Measurements from ENCODE around the gene TUG1.
A peak's percentile ranks its signal among the peaks of the same experiment; 100 is the strongest.

TUG1 gene

DNA sequence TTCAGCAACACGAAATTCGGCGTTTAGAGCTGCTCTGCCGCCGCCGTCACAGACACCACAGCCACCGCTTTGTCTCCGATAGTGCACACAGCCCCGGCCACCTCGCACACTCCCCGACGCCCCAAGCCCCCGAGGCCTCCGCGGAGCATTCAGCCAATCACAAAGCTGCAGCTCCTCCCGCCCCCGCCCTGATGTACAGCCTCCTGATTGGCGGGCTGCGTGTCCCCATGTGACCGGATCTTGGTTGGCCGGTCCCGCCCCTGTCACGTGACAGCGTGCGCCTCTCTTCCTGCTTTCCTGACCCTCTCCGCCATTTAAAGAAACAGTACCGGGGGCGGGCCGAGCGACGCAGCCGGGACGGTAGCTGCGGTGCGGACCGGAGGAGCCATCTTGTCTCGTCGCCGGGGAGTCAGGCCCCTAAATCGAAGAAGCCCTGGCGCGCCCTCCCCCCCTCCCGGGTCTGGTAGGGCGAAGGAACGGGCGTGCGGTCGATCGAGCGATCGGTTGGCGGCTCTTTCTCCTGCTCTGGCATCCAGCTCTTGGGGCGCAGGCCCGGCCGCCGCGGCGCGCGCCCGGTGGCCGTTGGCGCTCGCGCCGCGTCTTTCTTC is at the start of gene TUG1:
Gene TUG1 (plus strand): TSS at position 342 of the 608 bp plus-strand sequence.
- peaks cover 50% of the 10 kb centered on the region for H3K4me1 Mint-ChIP-seq (ENCODE audit: low read depth)
- H3K4me3 Mint-ChIP-seq, result peak within 1 kb of the TSS; percentile 90
- peaks cover 28% of the 10 kb centered on the region for H3K9me3 Mint-ChIP-seq (ENCODE audit: low read depth)
- no peaks in the 10 kb centered on the region for H3K27me3 Mint-ChIP-seq
- H3K36me3 Mint-ChIP-seq, result peaks cover 61% of the 10 kb centered on the region
- H3K27ac Mint-ChIP-seq, result peak within 1 kb of the TSS; percentile 91

GRCh38 chr22:30919973-30920372 is 49.1 kb upstream of the TUG1 start:
- no peaks in the 10 kb centered on the region for H3K27me3 Mint-ChIP-seq
- peaks cover 11% of the 10 kb centered on the region for H3K36me3 Mint-ChIP-seq
- no peaks in the 10 kb centered on the region for H3K9me3 Mint-ChIP-seq (ENCODE audit: low read depth)
- peaks cover 45% of the 10 kb centered on the region for H3K4me1 Mint-ChIP-seq (ENCODE audit: low read depth)
- H3K4me3 Mint-ChIP-seq, result peak overlapping the region; percentile 77
- H3K27ac Mint-ChIP-seq, result no peak overlapping the region

DNA sequence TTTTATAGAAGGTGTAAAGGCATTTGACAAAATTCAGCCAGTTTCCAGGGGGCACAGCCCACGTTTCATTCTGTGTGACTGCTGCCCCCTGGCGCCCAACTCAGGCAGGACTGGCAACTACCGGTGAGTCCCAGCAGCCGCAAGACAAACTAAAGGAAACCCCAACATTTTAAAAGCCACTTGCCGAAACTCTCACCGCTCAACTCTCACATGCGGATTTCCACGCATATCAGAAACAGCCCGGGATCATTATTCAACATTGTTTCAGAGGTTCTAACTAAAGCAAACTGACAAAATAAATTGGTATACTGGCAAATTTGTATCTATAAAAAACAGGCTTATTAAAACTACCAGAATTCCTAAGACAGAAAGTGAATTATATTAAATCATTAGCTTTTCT is 48.7 kb upstream of the TUG1 start:
- peaks cover 11% of the 10 kb centered on the region for H3K36me3 Mint-ChIP-seq
- no peaks in the 10 kb centered on the region for H3K9me3 Mint-ChIP-seq (ENCODE audit: low read depth)
- no peak overlapping the region for H3K27ac Mint-ChIP-seq
- peaks cover 45% of the 10 kb centered on the region for H3K4me1 Mint-ChIP-seq (ENCODE audit: low read depth)
- H3K4me3 Mint-ChIP-seq, result peak overlapping the region; percentile 77
- no peaks in the 10 kb centered on the region for H3K27me3 Mint-ChIP-seq

DNA sequence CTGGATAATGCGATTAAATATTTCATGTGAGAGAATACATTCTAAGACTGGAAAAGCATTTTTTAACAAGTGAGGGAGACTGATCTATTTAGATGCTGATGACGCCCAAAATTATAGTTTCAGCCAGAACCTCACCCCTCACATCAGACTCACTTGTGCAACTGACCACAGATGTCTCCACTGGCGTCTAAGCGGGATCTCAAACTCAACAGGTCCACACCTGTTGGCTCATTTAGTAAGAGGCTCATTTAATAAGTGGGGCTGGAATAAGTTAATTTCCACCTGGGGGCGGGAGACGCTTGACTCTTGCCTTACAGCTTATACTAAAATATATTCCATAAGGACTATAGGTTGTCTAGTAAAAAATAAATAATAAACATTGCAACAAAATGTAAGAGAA is 48.0 kb upstream of the TUG1 start:
- Mint-ChIP-seq H3K27me3 (no peaks in the 10 kb centered on the region), H3K9me3 (ENCODE audit: low read depth) (no peaks in the 10 kb centered on the region), H3K36me3 (peaks cover 11% of the 10 kb centered on the region), H3K4me1 (ENCODE audit: low read depth) (peaks cover 45% of the 10 kb centered on the region), H3K27ac (peak overlapping the region; percentile 97), H3K4me3 (peak overlapping the region; percentile 77)

DNA sequence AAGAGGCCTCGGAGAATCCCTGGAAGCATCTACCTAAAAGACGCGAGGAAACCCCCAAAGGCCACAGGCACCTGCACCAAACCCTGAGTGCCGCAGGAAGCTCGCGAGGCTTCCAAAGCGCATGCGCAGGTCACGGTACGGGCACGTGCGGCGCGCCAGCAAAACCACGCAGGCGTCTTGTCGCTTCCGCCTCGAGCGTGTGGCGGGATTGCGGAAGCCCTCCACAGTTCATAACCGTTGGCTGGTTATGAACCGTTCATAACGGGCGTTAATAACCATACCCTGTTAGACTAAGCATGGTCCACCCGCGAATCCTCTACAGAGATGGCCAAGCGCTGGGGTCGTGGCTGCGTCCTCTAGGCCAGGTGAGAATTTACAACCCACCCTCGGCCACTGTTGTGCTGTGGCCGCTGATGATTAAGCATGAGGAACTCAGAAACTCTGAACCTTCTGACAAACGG is 46.9 kb upstream of the TUG1 start:
- H3K36me3 Mint-ChIP-seq, result peaks cover 12% of the 10 kb centered on the region
- H3K27ac Mint-ChIP-seq, result peak overlapping the region; percentile 97
- no peaks in the 10 kb centered on the region for H3K27me3 Mint-ChIP-seq
- no peaks in the 10 kb centered on the region for H3K9me3 Mint-ChIP-seq (ENCODE audit: low read depth)
- H3K4me3 Mint-ChIP-seq, result peak overlapping the region; percentile 77
- H3K4me1 Mint-ChIP-seq (ENCODE audit: low read depth), result peaks cover 42% of the 10 kb centered on the region

DNA sequence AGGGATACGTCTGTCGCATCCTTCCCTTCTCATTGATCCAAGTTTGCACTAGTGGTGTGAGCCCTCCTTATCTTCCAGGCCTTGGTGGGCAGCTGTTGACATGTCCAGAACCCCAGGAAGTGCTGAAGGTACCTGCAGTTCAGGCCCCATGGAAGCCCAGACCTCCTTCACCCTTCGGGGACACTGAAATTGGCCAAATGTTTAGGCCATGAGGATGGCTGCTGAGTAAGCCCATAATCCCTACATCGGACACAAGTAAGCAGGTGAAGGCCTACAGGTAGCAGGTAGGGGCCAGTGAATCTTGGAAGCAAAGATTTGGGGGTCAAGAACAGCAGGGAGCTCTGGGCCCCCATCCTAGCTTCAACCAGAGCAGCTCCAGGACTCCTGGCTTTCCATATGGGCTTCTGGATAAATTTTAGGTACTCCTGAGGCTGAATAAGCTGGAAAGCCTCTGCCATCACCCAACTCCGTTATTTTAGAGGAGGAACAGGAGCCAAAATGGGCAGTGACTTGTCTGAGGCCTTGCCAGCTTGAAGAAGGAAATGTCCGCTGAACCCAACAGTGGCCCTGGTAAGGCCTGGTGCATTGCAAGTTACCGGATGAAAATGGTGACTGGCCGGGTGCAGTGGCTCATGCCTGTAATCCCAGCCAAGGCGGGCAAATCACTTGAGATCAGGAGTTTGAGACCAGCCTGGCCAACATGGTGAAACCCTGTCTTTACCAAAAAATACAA is 45.7 kb upstream of the TUG1 start:
- H3K27ac Mint-ChIP-seq, result peak overlapping the region; percentile 58
- H3K36me3 Mint-ChIP-seq, result peaks cover 12% of the 10 kb centered on the region
- no peak overlapping the region for H3K4me3 Mint-ChIP-seq
- no peaks in the 10 kb centered on the region for H3K9me3 Mint-ChIP-seq (ENCODE audit: low read depth)
- H3K27me3 Mint-ChIP-seq, result no peaks in the 10 kb centered on the region
- peaks cover 37% of the 10 kb centered on the region for H3K4me1 Mint-ChIP-seq (ENCODE audit: low read depth)

GRCh38 chr22:30925667-30926066 is 43.4 kb upstream of the TUG1 start:
- peaks cover 21% of the 10 kb centered on the region for H3K4me1 Mint-ChIP-seq (ENCODE audit: low read depth)
- peaks cover 15% of the 10 kb centered on the region for H3K36me3 Mint-ChIP-seq
- no peaks in the 10 kb centered on the region for H3K9me3 Mint-ChIP-seq (ENCODE audit: low read depth)
- no peak overlapping the region for H3K4me3 Mint-ChIP-seq
- H3K27ac Mint-ChIP-seq, result no peak overlapping the region
- H3K27me3 Mint-ChIP-seq, result no peaks in the 10 kb centered on the region

- H3K36me3 Mint-ChIP-seq, result peaks cover 18% of the 10 kb centered on the region
- H3K9me3 Mint-ChIP-seq (ENCODE audit: low read depth), result no peaks in the 10 kb centered on the region
- H3K27ac Mint-ChIP-seq, result no peak overlapping the region
- H3K27me3 Mint-ChIP-seq, result no peaks in the 10 kb centered on the region
- H3K4me1 Mint-ChIP-seq (ENCODE audit: low read depth), result peaks cover 19% of the 10 kb centered on the region
- no peak overlapping the region for H3K4me3 Mint-ChIP-seq
These were observed 42.4 kb upstream of the TUG1 start for GRCh38 chr22:30926706-30927105.

- Mint-ChIP-seq H3K4me1 (ENCODE audit: low read depth) (peaks cover 17% of the 10 kb centered on the region), H3K27me3 (no peaks in the 10 kb centered on the region), H3K4me3 (no peak overlapping the region), H3K9me3 (ENCODE audit: low read depth) (no peaks in the 10 kb centered on the region), H3K36me3 (peaks cover 19% of the 10 kb centered on the region), H3K27ac (no peak overlapping the region)
These were observed 41.3 kb upstream of the TUG1 start for GRCh38 chr22:30927806-30928205.

GRCh38 chr22:30928401-30928800 is 40.7 kb upstream of the TUG1 start:
- Mint-ChIP-seq H3K4me3 (no peak overlapping the region), H3K36me3 (peaks cover 19% of the 10 kb centered on the region), H3K27me3 (no peaks in the 10 kb centered on the region), H3K27ac (peak overlapping the region; percentile 28), H3K9me3 (ENCODE audit: low read depth) (no peaks in the 10 kb centered on the region), H3K4me1 (ENCODE audit: low read depth) (peaks cover 18% of the 10 kb centered on the region)

- Mint-ChIP-seq H3K27ac (peak overlapping the region; percentile 73), H3K4me3 (no peak overlapping the region), H3K4me1 (ENCODE audit: low read depth) (peaks cover 26% of the 10 kb centered on the region), H3K36me3 (peaks cover 19% of the 10 kb centered on the region), H3K27me3 (no peaks in the 10 kb centered on the region), H3K9me3 (ENCODE audit: low read depth) (no peaks in the 10 kb centered on the region)
These were observed 38.8 kb upstream of the TUG1 start for GRCh38 chr22:30930228-30930627.

DNA sequence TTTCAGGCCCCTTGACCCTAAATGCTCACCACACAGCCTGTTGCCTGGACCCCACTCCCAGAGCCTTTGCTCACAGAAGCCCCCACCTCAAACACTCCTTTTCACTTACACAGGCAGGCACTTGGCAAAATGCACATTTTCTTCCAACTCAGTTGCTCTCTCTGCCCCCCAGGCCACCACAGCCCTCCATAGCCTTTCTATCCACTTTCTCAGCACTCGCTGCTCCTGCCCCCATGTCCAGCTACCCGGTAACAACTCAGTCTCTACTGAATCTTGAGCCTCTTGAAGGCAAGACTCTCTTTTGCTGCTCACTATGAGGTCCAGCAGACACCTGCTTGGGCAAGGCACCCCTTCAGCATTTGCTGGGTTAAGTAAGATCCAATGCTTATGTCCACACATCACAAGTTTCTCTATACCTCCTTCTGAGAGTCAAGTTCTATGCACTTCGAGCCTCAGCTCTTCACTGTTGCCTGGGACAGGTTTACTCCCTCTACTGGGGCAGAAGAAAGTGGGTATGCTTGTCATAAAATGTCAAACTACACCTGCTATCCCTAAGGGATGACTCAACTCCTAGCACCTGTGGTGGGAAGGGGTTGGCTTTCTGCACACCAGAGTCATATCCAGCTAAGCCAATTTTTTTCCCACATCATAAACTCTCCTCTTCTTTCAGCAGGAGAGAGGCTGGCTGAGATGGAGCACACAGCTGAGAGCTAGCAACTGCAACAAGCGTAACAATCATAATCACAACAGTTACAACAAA is 37.3 kb upstream of the TUG1 start:
- Mint-ChIP-seq H3K4me3 (no peak overlapping the region), H3K9me3 (ENCODE audit: low read depth) (no peaks in the 10 kb centered on the region), H3K36me3 (peaks cover 23% of the 10 kb centered on the region), H3K4me1 (ENCODE audit: low read depth) (peaks cover 37% of the 10 kb centered on the region), H3K27ac (peak overlapping the region; percentile 83), H3K27me3 (no peaks in the 10 kb centered on the region)

GRCh38 chr22:30932661-30933060 is 36.4 kb upstream of the TUG1 start:
- Mint-ChIP-seq H3K4me3 (no peak overlapping the region), H3K27me3 (no peaks in the 10 kb centered on the region), H3K27ac (peak overlapping the region; percentile 83), H3K36me3 (peaks cover 17% of the 10 kb centered on the region), H3K4me1 (ENCODE audit: low read depth) (peaks cover 45% of the 10 kb centered on the region), H3K9me3 (ENCODE audit: low read depth) (no peaks in the 10 kb centered on the region)

DNA sequence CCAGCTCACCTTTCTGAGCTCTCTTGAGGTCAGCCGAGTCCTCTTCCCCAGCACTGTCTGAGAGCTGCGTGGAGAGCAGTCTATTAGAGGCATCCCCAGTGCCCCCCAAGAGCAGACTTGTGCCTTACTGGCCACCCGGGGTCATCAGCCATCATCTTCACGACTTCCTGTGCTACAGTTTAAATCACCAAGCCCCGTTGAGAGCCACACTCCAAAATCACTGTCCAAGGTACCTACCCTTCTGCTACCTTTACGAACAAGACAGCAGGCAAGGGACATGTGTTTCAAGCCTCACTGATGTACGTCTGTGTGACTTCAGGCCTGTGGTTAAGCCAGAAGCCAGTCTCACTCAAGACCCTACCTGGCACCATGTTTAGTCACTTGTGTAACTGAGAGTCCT is 35.6 kb upstream of the TUG1 start:
- Mint-ChIP-seq H3K4me1 (ENCODE audit: low read depth) (peaks cover 51% of the 10 kb centered on the region), H3K9me3 (ENCODE audit: low read depth) (no peaks in the 10 kb centered on the region), H3K27me3 (no peaks in the 10 kb centered on the region), H3K27ac (peak overlapping the region; percentile 64), H3K4me3 (no peak overlapping the region), H3K36me3 (peaks cover 17% of the 10 kb centered on the region)

GRCh38 chr22:30934053-30934452 is 35.0 kb upstream of the TUG1 start:
- Mint-ChIP-seq H3K4me1 (ENCODE audit: low read depth) (peaks cover 55% of the 10 kb centered on the region), H3K27me3 (no peaks in the 10 kb centered on the region), H3K4me3 (no peak overlapping the region), H3K27ac (peak overlapping the region; percentile 81), H3K9me3 (ENCODE audit: low read depth) (no peaks in the 10 kb centered on the region), H3K36me3 (peaks cover 14% of the 10 kb centered on the region)
